Hematopoietic multipotent progenitor cell (in vitro differentiated cells): ENCODE data around the gene SLC45A2. TPM values are rescaled to one million over a fixed set of nuclear protein-coding genes. Genes with fewer than 3 reads are reported as not detected.
"Not testable (repeated sequence)": the region's sequence is repeated elsewhere in the genome, so short reads cannot be mapped to it uniquely, and the experiment has no call there.

ENCODE experiments used
- DNase-seq, 3 donors: peaks; one replicate each; pipeline ENCODE4 v3.0.0-alpha.2; 2011 to 2015; ENCODE audit warnings: low read depth in 2 of 3, low spot score in 2 of 3
- small RNA-seq: library from RNA; depleted of rRNA; stranded (forward); fragments of <200 nt; gene quantifications from one replicate; pipeline ENCODE3, GENCODE V24; 2012
- total RNA-seq: library from RNA; depleted of rRNA; stranded (reverse); fragments of >200 nt; gene quantifications from one replicate; pipeline ENCODE4 v1.2.3, GENCODE V29; 2012

The SLC45A2 gene
- total RNA-seq, 1 donor, result 0.27 TPM

DNA sequence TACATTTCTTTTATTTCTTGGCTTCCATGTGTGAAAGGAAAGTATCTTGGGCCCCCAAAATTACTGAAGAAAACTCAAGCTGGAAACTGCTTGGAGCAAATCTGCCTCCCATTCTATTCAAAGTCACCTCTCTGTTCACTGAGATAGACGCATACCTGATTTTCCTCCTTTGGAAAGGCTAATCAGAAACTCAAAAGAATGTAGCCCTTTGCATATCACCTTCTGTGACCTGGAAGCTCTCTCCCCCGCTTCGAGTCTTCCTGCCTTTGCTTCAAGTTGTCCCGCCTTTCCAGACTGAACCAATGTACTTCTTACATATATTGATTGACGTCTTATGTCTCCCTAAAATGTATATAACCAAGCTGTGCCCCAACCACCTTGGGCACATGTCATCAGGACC is 53.4 kb downstream of the SLC45A2 start:
- no peak for DNase-seq

DNA sequence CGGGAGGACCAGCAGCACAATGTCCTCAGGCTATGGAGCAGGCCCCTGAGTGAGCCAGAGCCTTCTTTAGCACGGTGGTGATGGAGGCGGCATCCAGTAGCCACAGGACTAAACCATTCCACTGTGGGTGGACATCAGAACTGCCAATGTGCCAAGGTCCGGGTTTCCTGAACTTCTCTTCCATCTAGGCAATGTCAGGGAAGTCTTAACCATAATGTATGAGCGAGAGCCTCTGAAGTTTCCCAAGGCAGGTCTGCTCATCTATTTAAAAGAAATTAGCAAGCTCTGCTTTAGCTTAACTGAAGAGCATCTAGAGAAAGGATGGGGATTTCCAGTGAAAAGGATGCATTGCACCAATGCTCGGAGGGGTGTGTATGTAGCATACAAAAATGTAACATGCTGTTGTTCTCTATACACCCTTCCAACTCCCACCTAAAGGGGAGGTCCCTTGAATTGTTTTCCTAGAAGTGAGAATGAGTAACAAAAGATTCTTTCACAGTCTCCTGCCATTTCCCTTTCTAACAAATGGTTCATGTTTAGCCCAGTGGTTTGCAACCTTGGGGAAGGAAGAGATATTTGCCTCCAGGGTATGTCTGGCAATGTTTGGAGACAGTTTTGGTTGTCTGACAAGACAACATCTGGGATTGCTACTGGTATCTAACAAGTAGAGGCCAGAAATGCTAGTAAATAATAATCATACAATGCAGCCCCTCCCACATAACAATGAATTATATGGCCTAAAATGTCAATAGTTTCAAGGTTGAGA is 54.4 kb downstream of the SLC45A2 start:
- DNase-seq, result no peak

DNA sequence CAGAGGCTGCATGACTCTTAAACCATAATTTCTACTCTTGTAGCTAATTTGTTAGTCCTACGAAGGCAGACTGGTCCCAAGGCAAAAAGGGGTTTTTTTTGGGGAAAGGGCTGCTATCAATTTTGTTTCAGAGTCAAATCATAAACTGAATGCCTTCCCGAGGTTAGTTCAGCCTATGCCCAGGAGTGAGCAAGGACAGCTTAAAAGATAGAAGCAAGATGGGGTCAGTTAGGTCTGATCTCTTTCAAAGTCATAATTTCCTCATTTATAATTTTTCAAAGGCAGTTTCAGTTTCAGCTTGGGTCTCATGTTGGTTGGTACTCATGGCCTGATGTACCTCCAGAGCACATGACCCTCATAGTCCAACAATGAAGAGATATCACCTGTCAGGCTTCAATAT is 56.2 kb downstream of the SLC45A2 start:
- DNase-seq, result no peak

DNA sequence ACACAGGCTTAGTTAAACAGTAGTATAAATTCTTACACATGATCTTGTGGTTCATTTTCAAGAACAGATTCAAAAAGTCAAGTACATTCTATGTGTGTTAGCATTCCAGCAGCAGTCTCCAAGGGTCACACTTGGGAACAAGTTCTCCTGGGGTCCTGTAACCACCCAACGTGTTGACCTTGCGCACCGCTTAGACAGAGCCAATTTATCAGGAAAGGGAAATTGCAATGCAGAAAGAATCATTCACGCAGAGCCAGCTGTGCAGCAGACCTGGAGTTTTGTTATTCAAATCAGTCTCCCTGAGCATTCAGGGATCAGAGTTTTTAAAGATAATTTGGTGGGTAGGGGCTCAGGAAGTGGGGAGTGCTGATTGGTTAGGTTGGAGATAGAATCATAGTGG is 56.8 kb downstream of the SLC45A2 start:
- DNase-seq, result no peak

DNA sequence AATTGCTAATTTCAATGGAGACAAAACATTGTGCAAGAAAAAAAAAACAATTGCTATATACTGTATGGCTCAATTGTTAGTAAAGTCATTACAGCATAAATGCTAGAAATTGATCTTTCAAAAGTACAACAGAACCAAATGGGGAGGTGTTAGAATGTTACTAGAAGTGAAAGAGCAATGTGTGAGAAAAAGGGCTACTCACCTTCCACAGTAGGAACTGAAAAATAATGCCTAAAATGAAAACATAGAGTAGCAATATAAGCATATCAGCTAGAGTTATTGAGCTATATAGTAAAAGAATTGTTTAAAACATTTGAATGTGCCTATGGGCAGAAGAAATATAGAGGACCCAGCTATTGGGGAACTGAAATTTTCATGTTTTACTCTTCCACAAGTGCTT is 59.2 kb downstream of the SLC45A2 start:
- DNase-seq, result no peak

DNA sequence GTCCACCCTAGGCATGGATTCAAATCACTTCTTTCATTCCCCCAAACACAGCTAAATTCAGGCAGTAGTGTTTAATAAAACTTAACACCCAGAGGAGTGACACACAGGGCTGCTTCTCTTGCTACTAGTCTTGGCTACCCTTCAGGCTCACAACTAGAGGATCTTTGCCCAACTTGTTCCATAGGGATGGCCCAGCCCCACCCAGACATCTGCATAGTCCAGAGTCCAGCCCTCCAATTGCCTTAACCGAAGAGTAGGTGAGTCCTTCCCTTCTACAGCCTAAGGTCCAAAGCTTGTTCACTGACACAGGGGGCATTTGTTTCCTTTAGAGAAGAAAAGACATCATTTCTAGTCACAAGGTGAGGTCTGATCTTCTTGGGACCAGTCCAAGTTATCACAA is 63.5 kb downstream of the SLC45A2 start:
- DNase-seq, result no peak

DNA sequence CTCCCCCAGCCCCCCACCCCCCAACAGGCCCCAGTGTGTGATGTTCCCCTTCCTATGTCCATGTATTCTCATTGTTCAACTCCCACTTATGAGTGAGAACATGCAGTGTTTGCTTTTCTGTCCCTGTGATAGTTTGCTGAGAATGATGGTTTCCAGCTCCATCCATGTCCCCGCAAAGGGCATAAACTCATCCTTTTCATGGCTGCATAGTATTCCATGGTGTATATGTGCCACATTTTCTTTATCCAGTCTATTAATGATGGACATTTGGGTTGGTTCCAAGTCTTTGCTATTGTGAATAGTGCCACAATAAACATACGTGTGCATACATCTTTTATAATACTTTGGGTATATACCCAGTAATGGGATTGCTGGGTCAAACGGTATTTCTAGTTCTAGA is 69.6 kb downstream of the SLC45A2 start:
- DNase-seq, result not testable (repeated sequence)

DNA sequence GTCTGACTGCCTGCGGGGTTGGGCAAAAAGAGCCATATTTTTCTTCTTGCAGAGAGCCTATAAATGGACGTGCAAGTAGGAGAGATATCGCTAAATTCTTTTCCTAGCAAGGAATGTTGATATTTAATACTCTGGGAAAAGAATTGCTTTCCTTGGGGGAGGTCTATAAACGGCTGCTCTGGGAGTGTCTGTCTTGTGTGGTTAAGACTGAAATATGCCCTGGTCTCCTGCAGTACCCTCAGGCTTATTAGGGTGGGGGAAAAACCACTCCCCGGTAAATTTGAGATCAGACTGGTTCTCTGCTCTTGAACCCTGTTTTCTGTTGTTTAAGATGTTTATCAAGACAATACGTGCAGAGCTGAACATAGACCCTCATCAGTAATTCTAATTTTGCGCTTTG is 78.2 kb downstream of the SLC45A2 start:
- DNase-seq, result not testable (repeated sequence)

DNA sequence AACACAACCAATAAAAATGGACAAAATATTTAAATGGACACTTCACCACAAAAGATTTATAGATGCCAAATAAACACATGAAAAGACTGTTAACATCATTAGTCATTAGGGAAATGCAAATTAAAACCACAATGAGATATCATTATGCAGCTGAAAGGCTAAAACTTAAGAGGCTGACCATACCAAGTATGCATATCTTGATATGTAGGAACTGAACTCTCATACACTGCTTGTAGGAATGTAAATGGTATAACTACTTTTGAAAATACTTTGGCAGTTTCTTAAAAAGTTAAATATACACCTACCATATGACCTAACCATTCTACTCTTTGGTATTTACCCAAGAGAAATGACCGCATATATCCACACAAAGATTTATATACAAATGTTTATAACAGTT is 79.1 kb downstream of the SLC45A2 start:
- no peak for DNase-seq

DNA sequence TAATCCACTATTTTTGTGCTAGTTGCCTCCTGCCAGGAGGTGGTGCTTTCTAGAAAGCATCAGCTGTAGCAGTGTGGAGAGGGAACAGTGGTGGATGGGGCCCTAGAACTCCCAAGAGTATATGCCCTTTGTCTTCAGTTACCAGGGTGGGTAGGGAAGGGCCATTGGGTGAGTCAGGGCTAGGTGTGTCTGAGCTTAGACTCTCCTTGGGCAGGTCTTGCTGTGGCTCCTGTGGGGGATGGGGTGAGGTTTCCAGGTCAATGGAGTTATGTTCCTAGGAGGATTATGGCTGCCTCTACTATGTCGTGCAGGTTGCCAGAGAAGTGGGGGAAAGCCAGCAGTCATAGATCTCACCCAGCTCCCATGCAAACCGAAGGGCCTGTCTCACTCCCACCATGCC is 81.4 kb downstream of the SLC45A2 start:
- no peak for DNase-seq

DNA sequence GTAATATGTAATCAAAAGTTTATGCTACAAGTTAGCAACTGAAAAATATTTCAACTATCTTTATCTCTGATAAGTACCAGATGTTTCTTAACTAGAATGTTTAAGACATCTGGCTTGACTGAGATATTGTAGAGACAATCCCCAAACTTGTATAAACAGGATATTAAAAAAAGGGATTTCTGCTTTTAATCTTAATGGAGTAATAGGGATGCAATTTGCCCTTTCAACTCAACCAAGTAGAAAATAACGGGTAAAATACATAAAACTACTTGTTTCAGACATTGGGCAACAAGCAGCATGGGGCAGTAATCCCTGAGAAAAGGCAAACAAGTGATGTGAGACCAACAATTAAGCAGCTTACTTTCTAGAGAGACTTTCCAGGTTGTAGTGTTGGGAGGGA is 83.3 kb downstream of the SLC45A2 start:
- DNase-seq, result no peak

Small RNAs within 50 kb of the gene (small RNA-seq; reads per million reads assigned to genes)
- gene AC139783.1, result not detected

Other genes with a start within 250 kb of the SLC45A2 start
- not detected for gene ADAMTS12, start 92.7 kb downstream of the SLC45A2 start, total RNA-seq
- not detected for gene RXFP3, start 48.3 kb downstream of the SLC45A2 start, total RNA-seq
- gene AMACR, start 23.4 kb upstream of the SLC45A2 start, total RNA-seq, result 13.7 TPM
- 5.1 TPM for gene C1QTNF3, start 58.5 kb upstream of the SLC45A2 start, total RNA-seq